GM23338 (cell line): ENCODE data around the gene PARD3. TPM values are rescaled to one million over a fixed set of nuclear protein-coding genes. Genes with fewer than 3 reads are reported as not detected.

Experiments
- ATAC-seq: fragments of 200-7000 bp; cut with Tn5 transposase; 3 replicates; pipeline ENCODE4 v1.9.1; 2020
- DNase-seq: peaks from one replicate; pipeline ENCODE4 v3.0.0-alpha.2; 2015; ENCODE audit warnings: low spot score
- H2AFZ ChIP-seq: fragments of 200-600 bp; sonication (generic); 2 replicates; pipeline ENCODE4 v1.8.0; 2016; ENCODE audit warnings: antibody characterized with exemption, mild to moderate bottlenecking, moderate library complexity
- H3F3A ChIP-seq: fragments of 200-600 bp; sonication (generic); replicated peaks from 2 replicates; pipeline ENCODE4 v1.8.0; 2017; ENCODE audit warnings: antibody characterized with exemption, mixed run types, low read depth
- H3K27ac ChIP-seq: fragments of 200-600 bp; sonication (generic); 2 replicates; pipeline ENCODE4 v1.6.1; 2016; ENCODE audit warnings: low read depth
- H3K27me3 ChIP-seq: fragments of 200-600 bp; sonication (generic); 2 replicates; pipeline ENCODE4 v1.8.0; 2016; ENCODE audit warnings: mild to moderate bottlenecking, mixed run types, moderate library complexity; ENCODE audit not compliant: insufficient read depth
- H3K36me3 ChIP-seq: fragments of 200-600 bp; sonication (generic); 2 replicates; pipeline ENCODE4 v1.8.0; 2016; ENCODE audit warnings: mild to moderate bottlenecking; ENCODE audit not compliant: insufficient read depth
- H3K4me1 ChIP-seq: fragments of 200-600 bp; sonication (generic); 2 replicates; pipeline ENCODE4 v1.8.0; 2016; ENCODE audit warnings: mild to moderate bottlenecking, moderate library complexity; ENCODE audit not compliant: insufficient read depth
- H3K4me2 ChIP-seq: fragments of 200-600 bp; sonication (generic); 2 replicates; pipeline ENCODE4 v1.7.1; 2017; ENCODE audit warnings: mixed run types
- H3K4me3 ChIP-seq: fragments of 200-600 bp; sonication (generic); 2 replicates; pipeline ENCODE4 v1.6.1; 2016; ENCODE audit warnings: mixed run types
- H3K79me2 ChIP-seq: fragments of 200-600 bp; sonication (generic); replicated peaks from 2 replicates; pipeline ENCODE4 v1.8.0; 2017; ENCODE audit warnings: mild to moderate bottlenecking; ENCODE audit not compliant: insufficient read depth
- H3K9me2 ChIP-seq: fragments of 200-600 bp; sonication (generic); 2 replicates; pipeline ENCODE4 v1.8.0; 2017; ENCODE audit not compliant: insufficient read depth
- H4K20me1 ChIP-seq: fragments of 200-600 bp; sonication (generic); replicated peaks from 2 replicates; pipeline ENCODE4 v1.8.0; 2017; ENCODE audit warnings: mild to moderate bottlenecking; ENCODE audit not compliant: insufficient read depth
- H3K27ac Mint-ChIP-seq: 2 replicates; pipeline ENCODE4 v1.8.0; 2020; ENCODE audit warnings: inconsistent platforms, mild to moderate bottlenecking, moderate library complexity, mixed read lengths
- H3K27me3 Mint-ChIP-seq: 3 replicates; pipeline ENCODE4 v1.8.0; 2022; ENCODE audit warnings: low read depth, mild to moderate bottlenecking, moderate library complexity, mixed read lengths, inconsistent platforms; ENCODE audit not compliant: insufficient read depth, poor library complexity
- H3K36me3 Mint-ChIP-seq: 3 replicates; pipeline ENCODE4 v1.8.0; 2021; ENCODE audit warnings: low read depth, mild to moderate bottlenecking, inconsistent platforms, moderate library complexity, mixed read lengths
- H3K4me1 Mint-ChIP-seq: 3 replicates; pipeline ENCODE4 v1.8.0; 2020; ENCODE audit warnings: mild to moderate bottlenecking, inconsistent platforms, mixed read lengths
- H3K4me3 Mint-ChIP-seq: 3 replicates; pipeline ENCODE4 v1.8.0; 2021; ENCODE audit warnings: moderate library complexity, mild to moderate bottlenecking, inconsistent platforms, mixed read lengths
- H3K9me3 Mint-ChIP-seq: 3 replicates; pipeline ENCODE4 v1.8.0; 2020; ENCODE audit warnings: moderate library complexity, mild to moderate bottlenecking, inconsistent platforms, mixed read lengths
- EZH2phosphoT487 ChIP-seq: fragments of 200-600 bp; sonication (generic); IDR thresholded peaks from one replicate; pipeline ENCODE4 v1.8.1; 2018; ENCODE audit warnings: antibody characterized with exemption; ENCODE audit not compliant: unreplicated experiment
- JUNB ChIP-seq: IDR thresholded peaks from one replicate; pipeline ENCODE4 v1.6.1; 2016; ENCODE audit warnings: antibody characterized with exemption; ENCODE audit not compliant: unreplicated experiment
- NANOG ChIP-seq: IDR thresholded peaks from 2 replicates; pipeline ENCODE4 v1.6.1; 2016; ENCODE audit warnings: antibody characterized with exemption, borderline replicate concordance
- polyA plus RNA-seq: library from polyadenylated mRNA; unstranded; fragments of >200 nt; fragmentation: Nextera tagmentation; extraction: Ambion mirVana; gene quantifications from 2 replicates; pipeline ENCODE4 v1.2.1, GENCODE V29; 2016
- total RNA-seq: library from RNA; depleted of rRNA; stranded (reverse); fragments of >200 nt; shearing (Covaris generic); gene quantifications from 2 replicates; pipeline ENCODE4 v1.2.3, GENCODE V29; 2014
- TF ChIP-seq, protein P1 (sequence below): fragments of 250-450 bp; sonication (Bioruptor Pico); IDR thresholded peaks from 2 replicates; pipeline ENCODE4 v1.5.0; 2020; ENCODE audit warnings: mild to moderate bottlenecking, moderate library complexity
- TF ChIP-seq, protein P2 (sequence below): IDR thresholded peaks from 2 replicates; pipeline ENCODE4 v1.6.1; 2016; ENCODE audit warnings: antibody characterized with exemption
- TF ChIP-seq, protein P3 (sequence below): IDR thresholded peaks from one replicate; pipeline ENCODE4 v1.6.1; 2018; ENCODE audit warnings: antibody characterized with exemption; ENCODE audit not compliant: unreplicated experiment

Gene PARD3
- total and polyA plus RNA-seq, 2 experiments from 2014 or later = 30.2 to 51.4 TPM

DNA sequence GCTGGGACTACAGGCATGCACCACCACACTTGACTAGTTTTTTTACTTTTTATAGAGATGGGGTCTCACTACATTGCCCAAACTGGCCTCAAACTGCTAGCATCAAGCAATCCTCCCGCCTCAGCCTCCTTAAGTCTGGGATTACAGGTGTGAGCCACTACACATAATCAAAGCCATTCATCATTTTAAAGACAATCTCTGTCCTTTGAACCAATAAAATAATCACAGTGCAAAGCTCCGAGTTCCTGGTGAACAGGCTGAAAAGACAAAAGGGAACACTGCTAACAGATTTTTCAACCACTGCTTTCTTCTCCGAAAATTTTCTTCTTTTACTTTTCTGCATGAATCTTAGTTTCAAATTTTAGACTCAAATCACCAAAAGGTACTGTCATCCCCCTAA, 58.5 kb downstream of the PARD3 start (continued):
- TF ChIP-seq, protein P1, sequence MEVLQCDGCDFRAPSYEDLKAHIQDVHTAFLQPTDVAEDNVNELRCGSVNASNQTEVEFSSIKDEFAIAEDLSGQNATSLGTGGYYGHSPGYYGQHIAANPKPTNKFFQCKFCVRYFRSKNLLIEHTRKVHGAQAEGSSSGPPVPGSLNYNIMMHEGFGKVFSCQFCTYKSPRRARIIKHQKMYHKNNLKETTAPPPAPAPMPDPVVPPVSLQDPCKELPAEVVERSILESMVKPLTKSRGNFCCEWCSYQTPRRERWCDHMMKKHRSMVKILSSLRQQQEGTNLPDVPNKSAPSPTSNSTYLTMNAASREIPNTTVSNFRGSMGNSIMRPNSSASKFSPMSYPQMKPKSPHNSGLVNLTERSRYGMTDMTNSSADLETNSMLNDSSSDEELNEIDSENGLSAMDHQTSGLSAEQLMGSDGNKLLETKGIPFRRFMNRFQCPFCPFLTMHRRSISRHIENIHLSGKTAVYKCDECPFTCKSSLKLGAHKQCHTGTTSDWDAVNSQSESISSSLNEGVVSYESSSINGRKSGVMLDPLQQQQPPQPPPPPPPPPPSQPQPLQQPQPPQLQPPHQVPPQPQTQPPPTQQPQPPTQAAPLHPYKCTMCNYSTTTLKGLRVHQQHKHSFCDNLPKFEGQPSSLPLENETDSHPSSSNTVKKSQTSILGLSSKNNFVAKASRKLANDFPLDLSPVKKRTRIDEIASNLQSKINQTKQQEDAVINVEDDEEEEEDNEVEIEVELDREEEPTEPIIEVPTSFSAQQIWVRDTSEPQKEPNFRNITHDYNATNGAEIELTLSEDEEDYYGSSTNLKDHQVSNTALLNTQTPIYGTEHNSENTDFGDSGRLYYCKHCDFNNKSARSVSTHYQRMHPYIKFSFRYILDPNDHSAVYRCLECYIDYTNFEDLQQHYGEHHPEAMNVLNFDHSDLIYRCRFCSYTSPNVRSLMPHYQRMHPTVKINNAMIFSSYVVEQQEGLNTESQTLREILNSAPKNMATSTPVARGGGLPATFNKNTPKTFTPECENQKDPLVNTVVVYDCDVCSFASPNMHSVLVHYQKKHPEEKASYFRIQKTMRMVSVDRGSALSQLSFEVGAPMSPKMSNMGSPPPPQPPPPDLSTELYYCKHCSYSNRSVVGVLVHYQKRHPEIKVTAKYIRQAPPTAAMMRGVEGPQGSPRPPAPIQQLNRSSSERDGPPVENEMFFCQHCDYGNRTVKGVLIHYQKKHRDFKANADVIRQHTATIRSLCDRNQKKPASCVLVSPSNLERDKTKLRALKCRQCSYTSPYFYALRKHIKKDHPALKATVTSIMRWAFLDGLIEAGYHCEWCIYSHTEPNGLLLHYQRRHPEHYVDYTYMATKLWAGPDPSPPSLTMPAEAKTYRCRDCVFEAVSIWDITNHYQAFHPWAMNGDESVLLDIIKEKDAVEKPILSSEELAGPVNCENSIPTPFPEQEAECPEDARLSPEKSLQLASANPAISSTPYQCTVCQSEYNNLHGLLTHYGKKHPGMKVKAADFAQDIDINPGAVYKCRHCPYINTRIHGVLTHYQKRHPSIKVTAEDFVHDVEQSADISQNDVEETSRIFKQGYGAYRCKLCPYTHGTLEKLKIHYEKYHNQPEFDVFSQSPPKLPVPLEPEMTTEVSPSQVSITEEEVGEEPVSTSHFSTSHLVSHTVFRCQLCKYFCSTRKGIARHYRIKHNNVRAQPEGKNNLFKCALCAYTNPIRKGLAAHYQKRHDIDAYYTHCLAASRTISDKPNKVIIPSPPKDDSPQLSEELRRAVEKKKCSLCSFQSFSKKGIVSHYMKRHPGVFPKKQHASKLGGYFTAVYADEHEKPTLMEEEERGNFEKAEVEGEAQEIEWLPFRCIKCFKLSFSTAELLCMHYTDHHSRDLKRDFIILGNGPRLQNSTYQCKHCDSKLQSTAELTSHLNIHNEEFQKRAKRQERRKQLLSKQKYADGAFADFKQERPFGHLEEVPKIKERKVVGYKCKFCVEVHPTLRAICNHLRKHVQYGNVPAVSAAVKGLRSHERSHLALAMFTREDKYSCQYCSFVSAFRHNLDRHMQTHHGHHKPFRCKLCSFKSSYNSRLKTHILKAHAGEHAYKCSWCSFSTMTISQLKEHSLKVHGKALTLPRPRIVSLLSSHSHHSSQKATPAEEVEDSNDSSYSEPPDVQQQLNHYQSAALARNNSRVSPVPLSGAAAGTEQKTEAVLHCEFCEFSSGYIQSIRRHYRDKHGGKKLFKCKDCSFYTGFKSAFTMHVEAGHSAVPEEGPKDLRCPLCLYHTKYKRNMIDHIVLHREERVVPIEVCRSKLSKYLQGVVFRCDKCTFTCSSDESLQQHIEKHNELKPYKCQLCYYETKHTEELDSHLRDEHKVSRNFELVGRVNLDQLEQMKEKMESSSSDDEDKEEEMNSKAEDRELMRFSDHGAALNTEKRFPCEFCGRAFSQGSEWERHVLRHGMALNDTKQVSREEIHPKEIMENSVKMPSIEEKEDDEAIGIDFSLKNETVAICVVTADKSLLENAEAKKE (CRISPR knock-in tag) = no peak
- TF ChIP-seq JUNB = no peak

DNA sequence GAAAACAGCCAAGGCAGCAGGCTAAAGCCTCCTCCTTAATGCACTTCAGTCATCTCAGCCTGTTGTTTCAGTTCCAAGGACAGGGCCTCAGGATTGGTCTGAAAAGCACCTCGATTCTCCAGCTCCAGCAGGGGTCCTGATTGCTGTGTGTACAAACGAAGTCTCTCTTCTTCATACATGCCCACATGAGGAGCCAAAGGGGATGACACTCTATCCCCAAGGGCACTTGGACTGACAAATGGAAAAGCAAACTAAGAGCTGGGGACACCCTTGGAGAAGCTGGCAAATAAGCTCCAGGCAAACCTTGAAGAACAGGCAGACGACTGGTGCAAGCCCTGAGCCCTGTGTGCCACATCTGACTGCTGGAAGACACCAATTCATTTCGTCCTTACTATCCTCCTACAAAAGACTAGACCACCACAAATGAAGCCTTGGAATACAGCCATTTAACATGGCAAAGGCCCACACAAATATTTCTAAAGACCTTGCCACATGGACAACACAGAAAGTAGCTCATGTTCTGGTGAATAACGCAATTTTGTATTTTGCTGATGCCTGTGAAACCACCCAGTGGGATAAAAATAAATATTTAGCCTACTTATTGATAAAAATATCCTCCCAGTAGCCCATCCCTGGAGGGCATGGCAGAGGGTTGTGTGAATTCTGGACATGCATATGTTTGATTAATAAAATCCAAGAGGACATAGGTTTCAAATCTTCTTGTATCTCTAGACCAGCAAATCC, 61.9 kb downstream of the PARD3 start:
- H3K27me3 Mint-ChIP-seq = no peaks in the 10 kb centered on the region
- Histone ChIP-seq H2AFZ (no peak overlapping the region), H3K4me3 (no peak overlapping the region), H4K20me1 (peaks cover 34% of the 10 kb centered on the region), H3K4me1 (peaks cover 13% of the 10 kb centered on the region), H3K9me2 (no peaks in the 10 kb centered on the region), H3K79me2 (peaks cover 98% of the 10 kb centered on the region), H3K4me2 (0 out of 2 replicates have a peak overlapping the region, but pooled peaks have one; percentile 0), H3K36me3 (no peaks in the 10 kb centered on the region), H3K27ac (peak overlapping the region; percentile 45; the same call in 1 of the 2 replicates), H3F3A (no peaks in the 10 kb centered on the region), H3K27me3 (no peaks in the 10 kb centered on the region)
- ATAC-seq (peak; percentile 64), DNase-seq (peak; percentile 32)
- peaks cover 24% of the 10 kb centered on the region for H3K4me1 Mint-ChIP-seq
- no peak overlapping the region for H3K4me3 Mint-ChIP-seq
- H3K36me3 Mint-ChIP-seq = no peaks in the 10 kb centered on the region
- H3K27ac Mint-ChIP-seq = peak overlapping the region; percentile 45
- no peaks in the 10 kb centered on the region; the same call in 2 of the 3 replicates for H3K9me3 Mint-ChIP-seq
- TF ChIP-seq, protein P2, sequence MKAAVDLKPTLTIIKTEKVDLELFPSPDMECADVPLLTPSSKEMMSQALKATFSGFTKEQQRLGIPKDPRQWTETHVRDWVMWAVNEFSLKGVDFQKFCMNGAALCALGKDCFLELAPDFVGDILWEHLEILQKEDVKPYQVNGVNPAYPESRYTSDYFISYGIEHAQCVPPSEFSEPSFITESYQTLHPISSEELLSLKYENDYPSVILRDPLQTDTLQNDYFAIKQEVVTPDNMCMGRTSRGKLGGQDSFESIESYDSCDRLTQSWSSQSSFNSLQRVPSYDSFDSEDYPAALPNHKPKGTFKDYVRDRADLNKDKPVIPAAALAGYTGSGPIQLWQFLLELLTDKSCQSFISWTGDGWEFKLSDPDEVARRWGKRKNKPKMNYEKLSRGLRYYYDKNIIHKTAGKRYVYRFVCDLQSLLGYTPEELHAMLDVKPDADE = no peak
- TF ChIP-seq NANOG (no peak), EZH2phosphoT487 (no peak)
- TF ChIP-seq, protein P3, sequence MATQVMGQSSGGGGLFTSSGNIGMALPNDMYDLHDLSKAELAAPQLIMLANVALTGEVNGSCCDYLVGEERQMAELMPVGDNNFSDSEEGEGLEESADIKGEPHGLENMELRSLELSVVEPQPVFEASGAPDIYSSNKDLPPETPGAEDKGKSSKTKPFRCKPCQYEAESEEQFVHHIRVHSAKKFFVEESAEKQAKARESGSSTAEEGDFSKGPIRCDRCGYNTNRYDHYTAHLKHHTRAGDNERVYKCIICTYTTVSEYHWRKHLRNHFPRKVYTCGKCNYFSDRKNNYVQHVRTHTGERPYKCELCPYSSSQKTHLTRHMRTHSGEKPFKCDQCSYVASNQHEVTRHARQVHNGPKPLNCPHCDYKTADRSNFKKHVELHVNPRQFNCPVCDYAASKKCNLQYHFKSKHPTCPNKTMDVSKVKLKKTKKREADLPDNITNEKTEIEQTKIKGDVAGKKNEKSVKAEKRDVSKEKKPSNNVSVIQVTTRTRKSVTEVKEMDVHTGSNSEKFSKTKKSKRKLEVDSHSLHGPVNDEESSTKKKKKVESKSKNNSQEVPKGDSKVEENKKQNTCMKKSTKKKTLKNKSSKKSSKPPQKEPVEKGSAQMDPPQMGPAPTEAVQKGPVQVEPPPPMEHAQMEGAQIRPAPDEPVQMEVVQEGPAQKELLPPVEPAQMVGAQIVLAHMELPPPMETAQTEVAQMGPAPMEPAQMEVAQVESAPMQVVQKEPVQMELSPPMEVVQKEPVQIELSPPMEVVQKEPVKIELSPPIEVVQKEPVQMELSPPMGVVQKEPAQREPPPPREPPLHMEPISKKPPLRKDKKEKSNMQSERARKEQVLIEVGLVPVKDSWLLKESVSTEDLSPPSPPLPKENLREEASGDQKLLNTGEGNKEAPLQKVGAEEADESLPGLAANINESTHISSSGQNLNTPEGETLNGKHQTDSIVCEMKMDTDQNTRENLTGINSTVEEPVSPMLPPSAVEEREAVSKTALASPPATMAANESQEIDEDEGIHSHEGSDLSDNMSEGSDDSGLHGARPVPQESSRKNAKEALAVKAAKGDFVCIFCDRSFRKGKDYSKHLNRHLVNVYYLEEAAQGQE = no peak
